NCI-H187 treated with DMSO at 0.1 percent for 48 hours (cell line): ENCODE data around the gene GPATCH4.
"Not testable (repeated sequence)": the region's sequence is repeated elsewhere in the genome, so short reads cannot be mapped to it uniquely, and the experiment has no call there.

Experiments
- DNase-seq: peaks from one replicate; lab custom pipeline; 2025; lab: John Stamatoyannopoulos, UW

GPATCH4 gene

DNA sequence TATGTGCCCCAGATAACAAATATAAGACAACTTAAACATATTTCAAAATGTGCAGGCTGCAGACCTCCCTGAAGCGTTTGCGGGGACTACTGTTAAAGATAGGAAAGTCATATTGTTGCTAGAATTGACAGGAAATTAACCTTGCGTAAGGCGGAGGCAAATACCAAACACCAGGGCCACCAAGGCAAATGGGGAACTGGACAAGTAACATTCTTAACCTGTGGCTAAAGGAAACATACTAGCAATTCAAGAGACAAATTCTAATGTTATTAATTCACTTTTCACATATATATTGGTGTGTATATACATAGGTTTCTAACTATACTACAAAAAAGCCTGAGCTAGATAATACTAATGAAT is 24.8 kb upstream of the GPATCH4 start:
- no peak for DNase-seq

DNA sequence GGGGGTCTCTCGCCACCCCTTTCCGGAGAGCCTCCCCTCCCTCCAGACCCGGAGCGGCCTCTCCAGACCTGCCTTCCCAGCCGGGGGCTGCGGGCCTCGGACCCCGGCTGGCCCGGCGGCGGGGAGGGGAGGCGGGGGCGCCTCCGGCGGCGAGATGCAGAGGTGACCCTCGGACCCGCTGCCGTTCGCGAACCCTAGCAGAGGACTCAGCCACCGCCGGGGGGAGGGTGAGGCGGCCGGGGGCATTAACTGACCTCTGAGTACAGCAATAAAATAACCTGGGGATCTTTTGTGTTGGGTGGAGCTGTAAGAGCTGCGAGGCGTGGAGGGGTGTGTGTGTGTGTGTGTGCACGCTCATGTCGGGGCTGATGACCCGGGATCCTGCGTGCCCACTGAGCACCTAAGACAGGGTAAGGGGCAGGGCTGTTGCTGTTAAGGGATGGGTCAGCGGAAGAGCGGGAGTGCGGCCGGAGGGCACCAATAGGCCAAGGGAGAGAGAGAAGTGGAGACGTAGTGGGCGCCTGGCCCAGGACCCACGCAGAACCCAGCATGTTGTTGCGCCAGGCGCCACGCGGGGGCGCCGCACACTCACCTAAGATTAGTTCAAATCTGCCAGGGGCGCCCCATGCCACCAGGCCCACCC is 24.3 kb upstream of the GPATCH4 start:
- no peak for DNase-seq

DNA sequence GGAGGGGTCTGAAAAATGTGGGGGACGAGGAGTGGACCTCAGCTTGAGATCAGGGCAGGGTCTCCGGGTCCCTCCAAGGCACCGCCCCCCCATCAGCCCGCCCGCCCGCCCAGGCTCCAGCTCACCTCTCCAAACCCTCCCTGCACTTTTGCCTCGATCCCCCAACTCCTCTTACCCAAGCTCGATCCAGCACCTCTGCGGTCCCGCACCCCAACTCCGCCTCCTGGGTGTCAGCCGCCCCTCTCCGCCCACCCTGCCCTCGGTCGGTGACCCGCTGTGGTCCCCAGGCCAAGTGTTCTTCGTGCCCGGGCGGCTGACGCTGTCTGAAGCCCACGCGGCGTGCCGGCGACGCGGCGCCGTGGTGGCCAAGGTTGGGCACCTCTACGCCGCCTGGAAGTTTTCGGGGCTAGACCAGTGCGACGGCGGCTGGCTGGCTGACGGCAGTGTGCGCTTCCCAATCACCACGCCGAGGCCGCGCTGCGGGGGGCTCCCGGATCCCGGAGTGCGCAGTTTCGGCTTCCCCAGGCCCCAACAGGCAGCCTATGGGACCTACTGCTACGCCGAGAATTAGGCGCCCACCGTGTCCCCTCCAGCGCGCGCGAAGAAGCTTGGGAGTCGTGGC is 23.6 kb upstream of the GPATCH4 start:
- no peak for DNase-seq

DNA sequence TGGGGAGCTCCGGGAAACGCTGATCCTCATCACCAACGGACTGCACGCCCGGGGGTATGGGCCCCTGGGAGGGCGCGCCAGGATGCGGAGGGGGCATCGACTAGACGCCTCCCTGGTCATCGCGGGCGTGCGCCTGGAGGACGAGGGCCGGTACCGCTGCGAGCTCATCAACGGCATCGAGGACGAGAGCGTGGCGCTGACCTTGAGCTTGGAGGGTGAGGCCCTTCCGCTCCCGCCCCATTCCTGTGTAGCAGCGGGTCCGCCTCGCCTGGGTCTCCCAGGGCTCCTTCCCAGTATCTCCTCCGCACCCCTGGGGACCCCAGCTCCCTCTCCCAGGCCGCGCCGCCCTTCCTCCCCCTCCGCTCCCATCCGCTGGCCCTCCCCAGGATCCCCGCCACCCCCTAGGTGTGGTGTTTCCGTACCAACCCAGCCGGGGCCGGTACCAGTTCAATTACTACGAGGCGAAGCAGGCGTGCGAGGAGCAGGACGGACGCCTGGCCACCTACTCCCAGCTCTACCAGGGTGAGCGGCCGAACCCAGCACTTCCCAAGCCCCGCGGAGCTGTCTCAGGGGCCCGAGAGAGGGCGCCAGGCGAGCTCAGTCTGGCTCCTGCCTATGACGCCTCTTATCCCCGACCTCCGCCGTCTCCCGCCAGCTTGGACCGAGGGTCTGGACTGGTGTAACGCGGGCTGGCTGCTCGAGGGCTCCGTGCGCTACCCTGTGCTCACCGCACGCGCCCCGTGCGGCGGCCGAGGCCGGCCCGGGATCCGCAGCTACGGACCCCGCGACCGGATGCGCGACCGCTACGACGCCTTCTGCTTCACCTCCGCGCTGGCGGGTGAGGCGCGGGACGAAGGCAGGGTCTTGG is 22.9 kb upstream of the GPATCH4 start:
- no peak for DNase-seq

DNA sequence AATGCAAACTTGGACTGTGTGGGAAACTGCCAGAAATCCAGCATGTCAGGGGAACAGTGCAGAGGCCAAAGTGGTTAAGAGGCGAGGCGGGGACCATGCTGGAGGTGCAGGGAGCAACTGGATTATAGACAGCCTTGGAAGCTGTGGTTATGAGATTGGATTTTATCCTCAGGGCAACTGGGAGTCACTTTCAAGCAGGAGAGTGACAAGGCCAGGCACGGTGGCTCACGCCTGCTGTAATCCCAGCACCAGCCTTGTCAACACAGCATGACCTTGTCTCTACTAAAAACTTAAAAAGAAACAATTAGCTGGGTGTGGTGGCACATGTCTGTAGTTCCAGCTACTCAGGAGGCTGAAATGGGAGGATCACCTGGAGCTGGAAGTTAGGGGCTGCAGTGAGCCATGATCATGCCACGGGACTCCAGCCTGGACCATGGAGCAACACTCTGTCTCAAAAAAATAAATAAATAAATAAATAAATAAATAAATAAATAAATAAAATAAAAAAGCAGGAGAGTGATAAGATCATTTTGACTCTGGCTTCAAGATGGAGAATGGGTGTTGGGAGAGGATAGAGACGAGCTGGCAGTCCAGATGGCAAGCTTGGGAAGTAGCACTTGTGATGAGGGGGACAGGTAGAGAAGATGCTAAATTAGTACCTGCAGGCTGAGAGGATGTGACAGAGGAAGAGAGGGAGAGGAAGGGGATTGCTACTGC is 21.5 kb upstream of the GPATCH4 start:
- DNase-seq, result no peak

DNA sequence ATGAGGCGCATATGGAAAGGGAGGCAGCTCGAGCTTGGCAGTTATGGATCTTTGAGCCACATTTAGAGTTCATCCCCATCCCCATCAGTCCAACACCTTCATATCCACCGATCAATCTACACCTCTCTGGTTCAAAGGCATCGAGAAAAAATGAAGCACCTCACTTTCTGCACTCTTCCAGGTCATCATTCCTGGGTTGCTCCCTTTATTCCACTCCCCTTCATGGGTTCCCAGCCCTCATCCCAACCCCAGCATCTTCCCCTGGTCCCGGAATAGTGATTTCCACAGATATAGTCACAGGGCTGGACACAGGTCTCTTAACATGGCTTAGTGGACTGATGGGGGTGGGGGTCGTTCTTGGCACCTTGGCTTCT is 18.3 kb upstream of the GPATCH4 start:
- no peak for DNase-seq

DNA sequence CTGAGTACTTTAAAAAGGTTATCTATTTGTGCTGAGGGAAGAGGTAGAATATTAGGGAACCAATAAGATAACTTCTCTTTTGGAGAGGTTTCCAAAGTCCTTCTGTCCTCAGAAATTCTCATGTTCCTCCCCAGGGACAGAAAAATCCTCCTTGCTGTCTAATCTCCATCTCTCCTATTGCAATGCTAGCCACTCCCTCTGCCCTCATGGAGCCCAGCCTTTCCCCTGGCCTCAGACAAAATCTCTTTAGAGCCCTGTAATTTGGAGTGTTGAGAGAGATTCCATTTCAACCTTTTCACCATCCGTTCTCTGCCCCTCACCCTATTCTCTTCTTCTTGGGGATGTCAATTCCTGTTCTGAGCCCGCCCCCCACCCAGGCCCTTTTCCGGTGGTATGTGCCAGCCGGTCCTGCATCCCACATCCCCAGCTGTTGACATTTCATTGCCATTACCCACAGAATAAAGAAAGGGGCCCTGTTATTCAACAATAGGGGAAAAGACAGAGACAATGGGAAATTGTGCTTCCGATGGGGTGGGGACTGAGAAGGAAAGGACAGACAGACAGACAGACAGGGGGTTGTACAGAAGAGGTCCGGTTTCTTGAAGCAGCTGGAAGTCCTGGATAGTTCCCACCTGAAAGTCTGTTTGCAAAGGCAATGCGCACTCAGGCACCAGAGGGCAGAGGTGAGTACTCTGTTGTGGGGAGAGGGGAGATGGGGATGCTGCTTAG is 17.7 kb upstream of the GPATCH4 start, which contains the start of gene HAPLN2:
Gene HAPLN2, plus strand, starts transcription at position 563 of the 729 bp plus-strand sequence. CDS start 4,076 bp downstream, outside the sequence.
- DNase-seq, result no peak

DNA sequence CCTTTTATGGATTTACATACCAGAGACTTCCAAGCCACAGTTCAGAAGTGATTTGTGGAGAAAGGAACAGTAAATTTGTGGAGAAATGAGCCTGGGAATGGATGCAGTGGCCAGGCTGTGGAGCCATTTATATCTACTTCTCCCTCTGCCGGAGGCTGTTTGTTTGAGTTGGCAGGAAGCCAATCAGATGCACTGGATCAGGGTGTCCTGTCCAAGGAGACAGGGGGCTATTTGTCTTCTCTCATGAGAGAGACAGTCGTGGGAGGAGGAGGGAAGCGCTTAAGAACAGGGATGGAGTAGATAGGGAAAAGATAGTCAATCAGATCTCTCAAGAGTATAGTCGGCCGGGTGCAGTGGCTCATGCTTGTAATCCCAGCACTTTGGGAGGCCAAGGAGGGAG is 15.2 kb upstream of the GPATCH4 start:
- DNase-seq, result peak; percentile 59

DNA sequence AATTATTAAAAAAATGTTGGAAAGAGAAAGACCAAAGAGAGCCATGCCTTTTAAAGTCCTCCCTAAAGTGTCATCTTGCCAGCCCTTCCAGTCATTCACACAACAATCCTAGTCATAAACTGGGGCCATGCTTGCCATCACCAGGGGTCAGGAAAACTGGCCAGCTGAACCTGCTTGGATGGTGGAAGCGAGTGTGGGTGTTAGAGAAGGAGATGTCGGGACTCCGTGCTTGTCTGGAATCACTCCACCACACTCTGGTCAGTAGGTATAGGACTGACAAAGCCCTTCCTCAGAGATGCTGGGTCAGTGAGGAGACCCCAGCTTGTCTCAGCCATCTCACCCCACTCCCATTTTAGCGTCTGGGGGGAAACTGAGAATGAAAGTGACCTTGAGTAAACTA is 14.7 kb upstream of the GPATCH4 start:
- no peak for DNase-seq

DNA sequence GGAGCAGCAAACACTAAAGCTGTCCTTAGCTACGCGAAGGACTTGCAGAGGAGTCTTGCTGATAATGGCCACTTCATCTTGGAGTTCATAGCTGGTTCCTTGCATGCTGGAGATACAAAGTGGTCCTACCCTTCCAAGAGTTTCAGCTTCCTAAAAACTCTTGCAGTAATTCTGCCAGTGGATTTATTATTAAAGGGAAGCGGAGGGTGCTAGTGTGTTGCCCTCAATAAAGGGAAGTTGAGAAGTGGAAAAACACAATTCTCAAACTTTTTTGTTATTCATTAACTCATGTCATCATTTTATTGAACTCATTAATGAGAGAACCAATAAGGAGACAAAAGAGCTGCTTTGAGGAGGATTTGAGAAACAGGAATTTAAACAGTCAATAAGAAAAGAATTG is 11.4 kb upstream of the GPATCH4 start:
- DNase-seq, result no peak

DNA sequence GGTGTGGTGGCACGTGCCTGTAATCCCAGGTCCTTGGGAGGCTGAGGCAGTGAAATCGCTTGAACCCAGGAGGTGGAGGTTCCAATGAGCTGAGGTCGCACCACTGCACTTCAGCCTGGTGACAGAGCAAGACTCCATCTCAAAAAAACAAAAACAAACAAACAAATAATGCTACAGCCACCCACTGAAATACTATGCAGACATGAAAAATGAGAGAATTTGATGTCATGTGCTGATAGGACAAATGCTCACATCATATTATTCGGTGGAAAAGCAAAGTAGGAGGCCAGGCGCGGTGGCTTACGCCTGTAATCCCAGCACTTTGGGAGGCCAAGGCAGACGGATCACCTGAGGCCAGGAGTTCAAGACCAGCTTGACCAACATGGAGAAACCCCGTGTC is 8.8 kb upstream of the GPATCH4 start:
- not testable (repeated sequence) for DNase-seq

DNA sequence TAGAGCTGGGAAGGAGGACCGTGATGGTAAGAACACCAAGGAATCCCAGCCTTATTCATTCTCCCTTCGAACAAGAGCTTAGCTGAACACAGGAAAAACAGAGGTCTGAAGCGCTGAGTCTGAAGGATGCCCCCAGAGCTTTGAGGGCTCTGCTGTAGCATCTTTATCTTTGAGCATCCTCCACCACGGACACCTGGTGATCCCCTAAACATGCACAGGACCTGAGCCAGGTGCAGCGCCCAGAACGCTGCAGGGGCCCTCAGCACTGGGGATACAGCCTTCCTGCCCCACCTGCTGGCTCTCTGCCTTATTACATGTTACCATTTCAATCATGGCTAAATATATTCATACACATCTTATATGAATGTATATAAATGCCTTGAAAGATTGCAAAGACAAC is 7.7 kb upstream of the GPATCH4 start:
- DNase-seq, result no peak

DNA sequence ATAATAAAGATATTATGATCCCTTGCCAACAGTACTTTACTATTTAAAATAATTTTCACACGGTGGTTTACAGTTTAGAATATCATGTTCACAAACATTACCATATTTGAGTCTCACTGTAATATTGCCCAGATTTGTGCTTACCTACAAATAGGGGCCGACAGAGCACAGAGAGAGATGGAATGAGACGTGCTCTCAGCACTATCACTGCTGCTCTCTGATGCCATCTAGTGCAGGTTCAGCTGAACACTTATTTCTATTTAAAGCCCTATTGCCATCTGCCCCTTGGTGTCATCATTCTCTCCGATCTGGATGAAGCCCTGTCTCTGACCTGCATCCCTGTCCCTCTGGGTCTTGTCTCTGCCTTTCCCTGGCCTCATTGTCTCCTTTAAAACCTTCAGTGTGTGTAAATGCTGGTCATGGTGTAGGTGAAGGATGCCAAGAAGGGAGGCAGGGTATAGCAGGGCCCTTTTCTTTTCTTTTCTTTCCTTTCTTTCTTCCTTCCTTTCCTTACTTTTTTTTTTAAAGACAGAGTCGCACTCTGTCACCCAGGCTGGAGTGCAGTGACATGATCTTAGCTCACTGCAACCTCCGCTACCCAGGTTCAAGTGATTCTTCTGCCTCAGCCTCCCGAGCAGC is 6.9 kb upstream of the GPATCH4 start:
- DNase-seq, result peak; percentile 75

DNA sequence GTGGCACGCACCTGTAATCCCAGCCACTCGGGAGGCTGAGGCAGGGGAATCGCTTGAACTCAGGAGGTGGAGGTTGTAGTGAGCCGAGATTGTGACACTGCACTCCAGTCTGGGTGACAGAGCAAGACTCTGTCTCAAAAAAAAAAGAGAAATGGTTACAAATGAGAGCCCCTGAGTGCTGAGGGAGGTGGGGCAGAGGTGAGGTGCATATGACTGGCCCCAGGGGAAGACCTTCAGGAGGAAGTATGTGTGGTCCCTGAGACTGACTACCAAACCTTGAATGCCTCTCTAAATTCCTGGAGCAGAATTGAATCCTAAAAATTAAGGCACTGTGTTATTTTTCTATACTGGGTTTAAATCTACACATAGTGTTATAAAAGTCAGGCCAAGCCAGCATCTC is 6.1 kb upstream of the GPATCH4 start:
- not testable (repeated sequence) for DNase-seq

DNA sequence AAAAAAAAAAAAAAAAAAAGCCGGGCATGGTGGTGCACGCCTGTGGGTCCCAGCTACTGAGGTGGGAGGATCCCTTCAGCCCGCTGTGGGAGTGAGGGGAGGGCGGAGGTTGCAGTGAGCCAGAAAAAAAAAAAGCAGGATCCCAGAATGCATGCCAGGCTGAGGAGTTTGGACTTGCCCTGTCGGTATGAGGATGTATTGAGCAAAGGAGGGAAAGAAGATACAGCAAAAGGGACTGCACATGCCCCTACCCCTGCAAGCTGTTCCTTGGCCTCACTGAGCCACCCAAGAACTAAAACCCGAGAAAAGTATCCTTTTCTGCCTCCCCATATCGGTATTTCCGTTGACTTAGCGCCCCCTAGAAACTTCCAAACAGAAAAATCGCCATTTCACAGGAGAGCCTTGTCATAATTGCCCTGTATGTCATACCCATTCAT is 1.3 kb upstream of the GPATCH4 start:
- DNase-seq, result no peak

DNA sequence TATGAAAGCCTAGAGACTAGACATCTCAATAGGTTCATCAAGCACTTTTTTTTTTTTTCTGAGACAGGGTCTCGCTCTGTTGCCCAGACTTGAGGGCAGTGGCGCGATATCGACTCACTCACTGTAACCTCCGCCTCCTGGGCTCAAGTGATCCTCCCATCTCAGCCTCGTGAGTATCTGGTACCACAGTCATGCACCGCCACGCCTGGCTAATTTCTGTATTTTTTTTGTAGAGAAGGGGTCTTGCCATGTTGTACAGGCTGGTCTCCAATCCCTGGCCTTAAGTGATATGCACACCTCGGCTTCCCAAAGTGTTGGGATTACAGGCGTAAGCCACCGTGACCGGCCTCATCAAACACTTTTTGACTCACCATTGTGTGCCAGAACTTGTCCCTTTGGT is 613 bp upstream of the GPATCH4 start:
- no peak for DNase-seq

DNA sequence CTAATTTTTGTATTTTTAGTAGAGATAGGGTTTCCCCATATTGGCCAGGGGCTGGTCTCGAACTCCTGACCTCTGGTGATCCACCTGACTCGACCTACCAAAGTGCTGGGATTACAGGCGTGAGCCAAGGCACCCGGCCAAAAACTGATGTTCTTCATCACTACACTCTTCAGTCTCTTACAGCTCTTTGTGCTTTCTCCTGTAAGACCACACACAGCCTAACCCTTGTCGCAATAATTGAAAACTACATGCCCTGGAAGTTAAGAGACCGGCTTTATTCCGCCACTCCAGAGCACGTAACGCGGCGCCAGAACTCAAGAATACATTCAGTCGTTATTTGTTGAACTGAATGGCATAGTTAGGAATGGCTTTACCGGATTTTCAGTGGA is 552 bp downstream of the GPATCH4 start:
- no peak for DNase-seq

DNA sequence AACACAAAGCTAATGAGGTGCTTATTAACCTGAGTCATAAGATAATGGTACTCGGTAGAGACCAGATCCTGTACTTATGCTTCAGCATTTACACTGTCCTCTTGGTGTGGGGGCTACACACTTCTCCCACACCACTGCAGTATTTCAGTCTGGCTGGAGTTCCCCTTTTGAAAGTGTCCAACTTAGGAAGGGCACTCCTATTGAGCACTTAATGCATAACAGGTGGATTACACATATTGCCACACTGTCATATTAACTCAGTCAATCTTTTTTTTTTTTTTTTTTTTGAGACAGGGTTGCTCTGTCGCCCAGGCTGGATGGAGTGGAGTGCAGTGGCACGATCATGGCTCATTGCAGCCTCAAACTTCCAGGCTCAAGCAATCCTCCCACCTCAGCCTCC is 1.5 kb downstream of the GPATCH4 start:
- no peak for DNase-seq

DNA sequence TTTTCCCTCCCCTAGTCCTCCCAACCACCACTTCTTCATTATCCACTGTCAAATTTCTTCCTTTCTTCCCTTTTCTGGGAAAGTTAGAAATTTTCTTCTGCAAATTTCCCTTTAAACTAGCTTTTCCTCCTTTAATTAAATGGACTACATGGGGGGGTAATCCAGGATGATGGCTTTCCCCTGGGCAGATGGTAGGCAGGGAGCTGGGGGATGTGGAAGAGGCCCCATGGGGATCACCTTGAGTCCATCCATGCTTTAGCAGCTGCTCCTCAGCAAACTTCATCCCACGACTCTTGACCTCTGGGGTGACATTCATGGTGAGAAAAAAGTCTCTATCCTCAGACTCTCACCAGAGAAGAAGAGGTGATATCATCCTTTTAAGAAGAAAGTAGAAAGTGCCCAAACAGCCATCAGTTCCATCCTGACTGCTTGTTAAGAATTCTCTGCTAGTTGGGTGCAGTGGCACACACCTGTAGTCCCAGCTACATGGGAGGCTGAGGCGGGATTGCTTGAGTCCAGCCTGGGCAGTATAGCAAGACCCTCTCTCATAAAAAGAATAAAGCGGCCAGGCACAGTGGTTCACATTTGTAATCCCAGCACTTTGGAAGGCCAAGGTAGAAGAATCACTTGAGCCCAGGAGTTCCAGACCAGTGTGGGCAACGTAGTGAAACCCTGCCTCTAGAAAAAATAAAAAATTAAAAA is 2.4 kb downstream of the GPATCH4 start:
- DNase-seq, result no peak

DNA sequence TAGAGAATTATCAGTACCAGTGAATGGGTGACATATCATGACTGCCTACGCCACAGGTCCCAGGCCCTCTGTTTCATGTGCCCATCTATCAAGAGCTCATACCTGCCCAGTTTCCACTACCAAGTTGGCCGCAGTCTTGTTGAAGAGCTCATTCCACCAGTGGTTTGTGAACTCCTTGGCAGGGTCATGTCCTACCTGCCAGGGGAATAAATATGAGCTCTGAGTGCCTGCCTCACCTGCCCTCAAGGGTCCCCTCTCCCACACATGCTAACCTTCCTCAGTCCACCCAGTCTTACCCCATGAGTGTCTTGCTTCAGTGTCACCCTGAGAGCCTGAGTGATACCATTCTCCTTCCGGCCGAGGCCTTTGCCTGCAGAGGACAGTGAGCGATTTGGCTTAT is 3.2 kb downstream of the GPATCH4 start:
- no peak for DNase-seq

DNA sequence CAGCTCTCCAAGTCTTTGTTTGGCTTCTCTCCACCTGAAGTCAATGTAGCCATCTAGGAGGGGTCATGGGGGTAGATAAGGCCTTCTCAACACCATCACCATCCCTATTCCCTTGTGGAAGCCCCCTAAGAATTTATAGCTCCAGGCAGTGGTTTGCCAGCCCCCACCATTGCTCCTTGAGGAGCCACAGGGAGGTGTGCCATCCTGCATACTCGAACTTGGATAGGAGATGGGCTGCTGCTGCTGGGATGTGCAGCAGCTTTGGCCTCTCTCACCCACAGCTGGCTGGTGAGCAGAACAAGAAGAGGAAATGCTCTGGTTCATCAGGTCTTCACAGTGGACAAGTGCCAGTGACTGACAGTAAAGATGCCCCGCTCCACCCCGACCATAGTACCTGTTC is 4.9 kb downstream of the GPATCH4 start:
- no peak for DNase-seq
